ENCODE data around the gene GRB2.
"Not testable (repeated sequence)": the region's sequence is repeated elsewhere in the genome, so short reads cannot be mapped to it uniquely, and the experiment has no call there.

The GRB2 gene

GRCh38 chr17:75348386-75349012 lies 57.0 kb downstream of the GRB2 start:
- no peak for FAIRE-seq

- FAIRE-seq: no peak
Measured at GRCh38 chr17:75346906-75347305, 58.6 kb downstream of the GRB2 start.

- not testable (repeated sequence) for FAIRE-seq
Measured at GRCh38 chr17:75346368-75346767, 59.1 kb downstream of the GRB2 start.

DNA sequence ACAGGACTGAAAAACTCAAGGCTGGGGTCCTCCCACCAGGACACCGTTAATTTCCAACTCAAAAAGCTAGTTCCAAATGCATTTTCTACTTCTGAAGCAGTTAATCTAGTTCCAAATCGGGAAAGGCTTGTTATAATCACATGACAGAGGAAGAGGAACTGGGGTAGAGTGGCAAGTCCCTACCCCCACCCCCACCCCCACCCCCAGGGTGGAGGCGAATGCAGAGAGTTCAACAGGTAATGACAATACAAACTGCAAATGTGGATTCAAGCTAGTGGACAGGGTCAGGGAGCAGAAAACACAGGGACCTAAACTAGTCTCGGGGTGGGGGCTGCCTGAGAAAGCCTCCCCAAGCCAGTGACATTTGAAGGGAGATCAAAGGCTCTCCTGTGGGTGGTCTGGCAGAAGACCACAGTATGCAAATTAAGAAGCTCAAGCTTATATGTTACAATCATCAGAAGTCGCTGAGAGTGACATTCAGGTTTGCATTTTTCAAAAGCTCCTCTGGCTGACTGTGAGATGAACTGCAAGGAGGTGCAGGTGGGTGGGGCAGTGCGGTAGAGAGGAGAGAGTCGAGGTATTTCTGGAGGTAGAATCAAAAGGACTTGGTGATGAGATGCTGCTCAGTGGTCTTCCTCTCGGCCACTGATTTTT lies 59.8 kb downstream of the GRB2 start:
- FAIRE-seq: no peak

- no peak for FAIRE-seq
Measured at GRCh38 chr17:75344666-75345065, 60.8 kb downstream of the GRB2 start.

DNA sequence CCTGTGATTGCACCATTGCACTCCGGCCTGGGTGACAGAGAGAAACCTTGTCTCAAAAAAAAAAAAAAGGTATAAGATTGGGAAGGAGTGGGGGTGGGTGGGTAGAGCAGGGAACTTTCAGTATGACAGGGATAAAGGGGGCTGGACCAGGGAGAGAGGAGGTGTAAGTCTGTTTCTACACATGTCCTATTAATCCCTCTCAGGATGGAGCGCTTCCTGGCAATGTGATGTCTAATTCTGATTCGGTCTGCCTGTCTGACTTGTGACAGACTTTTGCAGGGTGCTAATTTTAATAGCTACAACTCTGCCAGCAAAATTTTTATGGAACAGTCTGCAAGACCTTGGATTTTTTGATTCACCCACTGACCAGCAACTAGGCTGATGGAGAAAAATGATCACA lies 62.5 kb downstream of the GRB2 start:
- no peak for FAIRE-seq

- no peak for FAIRE-seq
Measured at GRCh38 chr17:75341784-75342486, 63.5 kb downstream of the GRB2 start.

DNA sequence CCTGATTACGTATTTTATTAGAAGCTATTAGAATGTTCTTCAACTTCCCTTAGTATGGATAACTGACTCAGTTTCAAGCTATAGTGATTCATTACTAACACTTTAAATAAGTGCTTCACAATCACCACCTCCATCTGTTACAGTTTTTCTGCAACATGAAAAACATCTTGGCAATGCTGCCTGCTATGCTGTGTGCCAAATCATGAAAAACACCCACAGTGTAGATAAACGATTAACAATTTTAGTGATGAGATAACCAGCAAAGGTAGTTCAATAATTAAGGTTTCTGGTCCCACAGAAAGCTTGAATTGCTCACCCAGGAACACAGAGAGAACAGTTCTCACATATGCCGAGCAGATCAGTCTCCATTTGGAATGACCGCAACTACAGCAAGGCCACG lies 64.8 kb downstream of the GRB2 start:
- no peak for FAIRE-seq

GRCh38 chr17:75339971-75340370 lies 65.5 kb downstream of the GRB2 start:
- no peak for FAIRE-seq

- no peak for FAIRE-seq
Measured at GRCh38 chr17:75338335-75338734, 67.1 kb downstream of the GRB2 start.

- FAIRE-seq: no peak
Measured at GRCh38 chr17:75335315-75335714, 70.2 kb downstream of the GRB2 start.

GRCh38 chr17:75334723-75335122 lies 70.8 kb downstream of the GRB2 start:
- FAIRE-seq: no peak

GRCh38 chr17:75331671-75332070 lies 73.8 kb downstream of the GRB2 start:
- FAIRE-seq: no peak

DNA sequence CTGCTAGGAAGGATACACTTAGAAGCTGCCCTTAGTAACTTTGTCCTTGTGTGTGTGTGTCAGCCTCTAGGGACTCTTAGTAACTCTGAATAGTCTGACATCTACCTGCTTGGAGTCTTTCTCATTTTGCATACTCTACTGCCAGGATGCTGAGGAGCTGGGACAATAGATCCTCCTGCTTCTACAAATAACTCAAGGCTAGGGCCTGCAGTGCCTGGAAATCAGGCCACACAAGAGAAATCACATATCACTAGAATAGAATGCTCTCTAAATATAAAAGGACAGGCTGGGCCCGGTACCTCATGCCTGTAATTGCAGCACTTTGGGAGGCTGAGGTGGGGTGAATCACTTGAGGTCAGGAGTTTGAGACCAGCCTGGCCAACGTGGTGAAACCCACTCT lies 77.7 kb downstream of the GRB2 start:
- no peak for FAIRE-seq

- no peak for FAIRE-seq
Measured at GRCh38 chr17:75326226-75326848, 79.1 kb downstream of the GRB2 start.

DNA sequence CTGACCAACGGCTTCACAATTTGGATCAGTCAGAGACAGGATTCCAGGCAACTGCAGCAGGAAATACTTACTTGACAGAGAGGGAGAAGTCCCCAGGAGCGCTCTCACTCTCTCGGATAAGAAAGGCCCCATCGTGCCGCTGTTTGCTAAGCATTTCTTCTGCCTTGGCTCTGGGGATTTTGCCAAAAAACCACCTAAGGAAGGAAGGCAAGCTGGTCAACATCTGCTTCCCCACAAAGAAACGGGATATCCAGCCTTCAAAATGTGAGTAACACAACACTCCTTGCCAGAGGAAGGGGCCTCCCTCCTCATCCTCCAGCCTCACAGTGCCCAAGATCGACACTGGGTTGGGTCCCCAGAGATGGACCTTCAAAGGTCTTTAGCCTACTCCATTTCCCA lies 79.7 kb downstream of the GRB2 start:
- FAIRE-seq: no peak

DNA sequence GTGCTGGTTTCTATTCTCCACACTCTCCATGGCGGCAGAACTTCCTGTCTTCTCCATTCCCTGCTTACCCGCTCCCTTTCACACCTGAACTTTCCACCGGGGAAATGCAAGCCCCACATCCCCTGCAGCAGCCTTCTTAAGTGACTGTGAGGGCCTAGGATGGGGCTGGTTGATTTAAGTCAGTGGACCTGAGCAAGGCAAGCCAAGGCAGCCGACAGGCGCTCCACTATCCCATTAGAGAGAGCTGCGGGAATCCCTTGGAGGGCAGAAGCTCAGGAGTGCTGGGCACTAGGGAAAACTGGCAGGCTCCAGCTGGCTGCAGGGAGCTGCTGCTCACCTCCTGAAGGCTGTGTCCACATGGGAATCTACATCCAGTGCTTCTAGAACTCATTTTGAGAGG lies 80.1 kb downstream of the GRB2 start:
- FAIRE-seq: no peak

DNA sequence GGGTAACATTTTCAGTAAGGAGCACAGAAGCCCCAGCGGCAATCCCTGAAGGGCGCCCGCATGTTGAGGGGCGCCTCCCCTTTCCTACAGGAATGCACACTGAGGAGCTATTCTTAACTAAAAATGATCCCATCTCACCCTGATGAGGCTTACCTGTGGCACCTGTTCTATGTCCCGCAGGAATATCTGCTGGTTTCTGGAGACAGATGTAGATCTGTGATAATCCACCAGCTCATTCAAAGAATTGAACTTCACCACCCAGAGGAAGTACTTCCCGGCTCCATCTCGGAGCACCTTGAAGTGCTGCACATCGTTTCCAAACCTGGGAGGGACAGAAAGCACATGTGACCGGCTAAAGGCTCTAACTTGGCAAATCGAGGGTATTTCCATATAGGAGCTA lies 84.0 kb downstream of the GRB2 start:
- no peak for FAIRE-seq

DNA sequence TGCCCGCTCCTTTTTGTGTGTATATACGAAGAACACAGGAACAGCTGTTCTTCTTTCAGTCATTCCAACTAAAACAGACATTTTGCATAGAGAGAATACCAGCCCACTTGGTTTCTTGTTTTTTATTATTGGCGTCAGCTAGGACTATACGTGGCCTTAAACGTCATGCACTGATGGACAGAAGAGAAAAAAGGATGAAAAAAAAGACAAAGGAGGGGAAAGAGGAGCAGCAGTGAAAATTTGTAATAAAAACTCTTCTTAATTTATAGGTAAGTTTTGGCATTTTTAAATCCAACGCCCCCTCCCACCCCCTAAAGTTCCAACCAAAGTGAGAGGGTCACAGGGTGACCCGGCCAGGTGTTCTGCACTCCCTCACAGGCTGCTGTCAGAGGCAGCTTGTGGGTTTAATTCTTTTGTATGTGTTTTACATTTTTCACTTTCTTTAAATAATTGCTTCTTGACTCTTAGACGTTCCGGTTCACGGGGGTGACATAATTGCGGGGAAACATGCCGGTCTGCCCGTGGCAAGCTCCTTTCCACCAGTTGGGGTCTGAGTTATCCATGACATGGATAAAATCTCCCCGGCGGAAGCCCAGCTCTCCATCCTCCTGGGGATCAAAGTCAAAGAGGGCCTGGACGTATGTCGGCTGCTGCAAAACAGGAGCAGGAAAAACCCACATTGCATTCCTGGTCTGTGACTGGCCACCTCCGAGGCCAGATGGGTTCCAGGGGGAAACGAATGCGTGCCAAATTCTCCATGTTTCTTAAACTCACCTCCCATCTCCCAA lies 85.4 kb downstream of the GRB2 start:
- no peak for FAIRE-seq

- no peak for FAIRE-seq
Measured at GRCh38 chr17:75318615-75319222, 86.8 kb downstream of the GRB2 start.

- no peak for FAIRE-seq
Measured at GRCh38 chr17:75318211-75318610, 87.3 kb downstream of the GRB2 start.

DNA sequence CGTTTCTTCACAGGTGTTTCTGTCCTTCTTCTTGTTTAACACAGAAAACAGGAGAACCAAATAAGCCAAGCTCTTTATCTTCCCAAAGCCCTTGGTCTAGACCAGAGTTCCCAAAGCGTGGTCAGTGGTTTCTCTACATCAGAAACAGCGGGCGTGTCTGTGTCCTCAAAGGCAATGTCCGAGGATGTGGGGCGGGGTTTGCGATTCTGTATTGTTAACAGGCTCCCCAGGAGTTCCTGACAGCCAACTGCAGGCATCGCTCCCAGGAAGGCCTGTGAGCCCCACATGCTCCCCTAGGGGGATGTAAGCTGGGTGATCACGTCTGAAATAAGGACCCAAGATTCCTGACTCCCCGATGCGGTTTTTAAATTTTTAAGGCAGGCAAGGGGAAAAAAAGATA lies 87.8 kb downstream of the GRB2 start:
- FAIRE-seq: no peak

DNA sequence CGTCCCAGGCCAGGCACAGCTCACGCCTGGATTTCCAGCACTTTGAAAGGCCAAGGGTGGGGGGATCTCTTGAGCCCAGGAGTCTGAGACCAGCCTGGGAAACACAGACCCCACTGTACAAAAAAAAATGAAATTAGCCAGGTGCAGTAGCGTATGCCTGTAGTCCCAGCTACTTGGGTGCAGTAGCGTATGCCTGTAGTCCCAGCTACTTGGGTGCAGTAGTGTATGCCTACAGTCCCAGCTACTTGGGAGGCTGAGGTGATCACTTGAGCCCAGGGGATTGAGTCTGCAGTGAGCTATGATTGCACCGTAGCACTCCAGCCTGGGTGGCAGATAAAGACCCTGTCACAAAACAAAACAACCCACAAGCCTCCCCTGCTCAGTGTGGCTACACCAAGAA lies 89.2 kb downstream of the GRB2 start:
- FAIRE-seq: no peak
